H9 (cell line): ENCODE measurements around the gene COP1. TPM values are rescaled to one million over a fixed set of nuclear protein-coding genes. Genes with fewer than 3 reads are reported as not detected.

Experiments used
- DNase-seq: peaks from one replicate; pipeline ENCODE4 v3.0.0-alpha.2; 2017
- H2AFZ ChIP-seq: one replicate; pipeline ENCODE4 v1.6.1; 2013; ENCODE audit warnings: mild to moderate bottlenecking, low read length, control low read depth, moderate library complexity
- H2AK5ac ChIP-seq: 2 replicates; pipeline ENCODE4 v1.6.1; 2013; ENCODE audit warnings: low read length, control low read depth, mixed read lengths; ENCODE audit not compliant: insufficient read length
- H2BK120ac ChIP-seq: one replicate; pipeline ENCODE4 v1.6.1; 2013; ENCODE audit warnings: low read depth, mild to moderate bottlenecking, low read length, control low read depth, inconsistent platforms; ENCODE audit not compliant: poor library complexity, severe bottlenecking
- H2BK12ac ChIP-seq: 2 replicates; pipeline ENCODE4 v1.6.1; 2013; ENCODE audit warnings: low read length, control low read depth, mixed read lengths, low read depth; ENCODE audit not compliant: insufficient read length
- H2BK15ac ChIP-seq: 2 replicates; pipeline ENCODE4 v1.6.1; 2013; ENCODE audit warnings: low read depth, low read length, control low read depth
- H2BK20ac ChIP-seq: one replicate; pipeline ENCODE4 v1.6.1; 2013; ENCODE audit warnings: low read depth, mild to moderate bottlenecking, low read length, control low read depth, inconsistent platforms; ENCODE audit not compliant: poor library complexity, severe bottlenecking
- H2BK5ac ChIP-seq: 2 replicates; pipeline ENCODE4 v1.6.1; 2013; ENCODE audit warnings: low read length, control low read depth, mixed read lengths; ENCODE audit not compliant: insufficient read length
- H3K14ac ChIP-seq: 2 replicates; pipeline ENCODE4 v1.6.1; 2013; ENCODE audit warnings: low read length, control low read depth; ENCODE audit not compliant: insufficient read depth
- H3K18ac ChIP-seq: 2 replicates; pipeline ENCODE4 v1.6.1; 2013; ENCODE audit warnings: low read depth, mild to moderate bottlenecking, mixed read lengths, low read length, control low read depth; ENCODE audit not compliant: insufficient read length
- H3K23ac ChIP-seq: 2 replicates; pipeline ENCODE4 v1.6.1; 2013; ENCODE audit warnings: low read length, control low read depth, mixed read lengths, low read depth; ENCODE audit not compliant: insufficient read length
- H3K23me2 ChIP-seq: 2 replicates; pipeline ENCODE4 v1.6.1; 2013; ENCODE audit warnings: low read depth, mild to moderate bottlenecking, mixed read lengths, low read length, control low read depth; ENCODE audit not compliant: insufficient read length, poor library complexity, severe bottlenecking
- H3K27ac ChIP-seq: 2 replicates; pipeline ENCODE4 v1.5.1; 2013; ENCODE audit warnings: low read length, control low read depth, mixed read lengths, low read depth; ENCODE audit not compliant: insufficient read length
- H3K27me3 ChIP-seq: 2 replicates; pipeline ENCODE4 v1.6.1; 2013; ENCODE audit warnings: low read length, control low read depth, inconsistent platforms; ENCODE audit not compliant: insufficient read depth
- H3K4ac ChIP-seq: 2 replicates; pipeline ENCODE4 v1.6.1; 2013; ENCODE audit warnings: low read depth, mild to moderate bottlenecking, control low read depth, inconsistent platforms, low read length, moderate library complexity
- H3K4me1 ChIP-seq: 2 replicates; pipeline ENCODE4 v1.6.1; 2013; ENCODE audit warnings: low read length, control low read depth, inconsistent platforms; ENCODE audit not compliant: insufficient read depth
- H3K4me2 ChIP-seq: 2 replicates; pipeline ENCODE4 v1.6.1; 2013; ENCODE audit warnings: low read length, control low read depth, mixed read lengths; ENCODE audit not compliant: insufficient read length, insufficient read depth
- H3K56ac ChIP-seq: 2 replicates; pipeline ENCODE4 v1.6.1; 2013; ENCODE audit warnings: low read depth, mild to moderate bottlenecking, mixed read lengths, low read length, control low read depth; ENCODE audit not compliant: insufficient read length
- H3K79me1 ChIP-seq: 2 replicates; pipeline ENCODE4 v1.6.1; 2013; ENCODE audit warnings: low read depth, mild to moderate bottlenecking, moderate library complexity, low read length, control low read depth, inconsistent platforms; ENCODE audit not compliant: insufficient read depth, poor library complexity, severe bottlenecking
- H3K79me2 ChIP-seq: 2 replicates; pipeline ENCODE4 v1.6.1; 2013; ENCODE audit warnings: low read length, control low read depth, inconsistent platforms; ENCODE audit not compliant: insufficient read depth
- H3K9ac ChIP-seq: 2 replicates; pipeline ENCODE4 v1.6.1; 2013; ENCODE audit warnings: low read length, control low read depth, mixed read lengths; ENCODE audit not compliant: insufficient read length; ENCODE audit errors: extremely low read depth
- H3K9me3 ChIP-seq: one replicate; pipeline ENCODE4 v1.6.1; 2013; ENCODE audit warnings: low read depth, low read length, inconsistent platforms; ENCODE audit not compliant: control insufficient read depth
- H3T11ph ChIP-seq: one replicate; pipeline ENCODE4 v1.6.1; 2013; ENCODE audit warnings: mild to moderate bottlenecking, low read length, control low read depth, inconsistent platforms
- H4K20me1 ChIP-seq: one replicate; pipeline ENCODE4 v1.6.1; 2013; ENCODE audit not compliant: control insufficient read depth, insufficient read length, insufficient read depth
- H4K5ac ChIP-seq: 2 replicates; pipeline ENCODE4 v1.6.1; 2013; ENCODE audit warnings: low read depth, mild to moderate bottlenecking, mixed read lengths, low read length, control low read depth; ENCODE audit not compliant: insufficient read length
- H4K8ac ChIP-seq: replicated peaks from 2 replicates; pipeline ENCODE4 v1.6.1; 2013; ENCODE audit warnings: low read length, control low read depth, mixed read lengths, low read depth; ENCODE audit not compliant: insufficient read length
- H4K91ac ChIP-seq: 2 replicates; pipeline ENCODE4 v1.6.1; 2013; ENCODE audit warnings: low read depth, mild to moderate bottlenecking, moderate library complexity, mixed read lengths, low read length, control low read depth; ENCODE audit not compliant: insufficient read length
- H3K27ac Mint-ChIP-seq, 3 experiments: 2 replicates in 2 of 3; 3 replicates in 1 of 3; pipeline ENCODE4 v1.8.0; 2020 to 2021; ENCODE audit warnings: mixed read lengths in 3 of 3, mild to moderate bottlenecking in 1 of 3, moderate library complexity in 1 of 3
- H3K27me3 Mint-ChIP-seq: 2 replicates; pipeline ENCODE4 v1.8.0; 2021; ENCODE audit warnings: low read depth, mild to moderate bottlenecking, moderate library complexity, mixed read lengths
- H3K36me3 Mint-ChIP-seq, 3 experiments: 2 replicates in 2 of 3; 3 replicates in 1 of 3; pipeline ENCODE4 v1.8.0; 2020 to 2021; ENCODE audit warnings: low read depth in 3 of 3, mixed read lengths in 3 of 3; ENCODE audit not compliant: insufficient read depth in 1 of 3
- H3K4me1 Mint-ChIP-seq, 2 experiments: 2 replicates each; pipeline ENCODE4 v1.8.0; 2020; ENCODE audit warnings: mixed read lengths in 2 of 2
- H3K4me3 Mint-ChIP-seq, 2 experiments: 2 replicates in 1 of 2; 3 replicates in 1 of 2; pipeline ENCODE4 v1.8.0; 2020 to 2021; ENCODE audit warnings: mild to moderate bottlenecking in 2 of 2, mixed read lengths in 2 of 2, moderate library complexity in 1 of 2
- H3K9me3 Mint-ChIP-seq, 2 experiments: 2 replicates in 1 of 2; 3 replicates in 1 of 2; pipeline ENCODE4 v1.8.0; 2020; ENCODE audit warnings: mild to moderate bottlenecking in 2 of 2, mixed read lengths in 2 of 2, moderate library complexity in 1 of 2
- WGBS: extraction: QIAGEN DNeasy Blood & Tissue Kit; methylation state at CpG from one replicate; pipeline ENCODE4 v1.1.7; 2013; ENCODE audit warnings: missing lambda C conversion rate, low lambda C conversion rate, mixed read lengths; ENCODE audit not compliant: insufficient read length; ENCODE audit errors: extremely low coverage; 5-methylcytosine and 5-hydroxymethylcytosine counted together
- total RNA-seq: library from RNA; stranded (reverse); gene quantifications from 2 replicates; pipeline ENCODE4 v1.2.1, GENCODE V29; 2021
- TF ChIP-seq, protein P1 (sequence below): fragments of 200-600 bp; sonication (generic); conservative IDR thresholded peaks from 3 replicates; pipeline ENCODE4 v1.8.0; 2021; ENCODE audit warnings: antibody characterized with exemption, mild to moderate bottlenecking

Gene COP1
- total RNA-seq, 1 experiment from 2014 or later: 41.3 TPM

DNA sequence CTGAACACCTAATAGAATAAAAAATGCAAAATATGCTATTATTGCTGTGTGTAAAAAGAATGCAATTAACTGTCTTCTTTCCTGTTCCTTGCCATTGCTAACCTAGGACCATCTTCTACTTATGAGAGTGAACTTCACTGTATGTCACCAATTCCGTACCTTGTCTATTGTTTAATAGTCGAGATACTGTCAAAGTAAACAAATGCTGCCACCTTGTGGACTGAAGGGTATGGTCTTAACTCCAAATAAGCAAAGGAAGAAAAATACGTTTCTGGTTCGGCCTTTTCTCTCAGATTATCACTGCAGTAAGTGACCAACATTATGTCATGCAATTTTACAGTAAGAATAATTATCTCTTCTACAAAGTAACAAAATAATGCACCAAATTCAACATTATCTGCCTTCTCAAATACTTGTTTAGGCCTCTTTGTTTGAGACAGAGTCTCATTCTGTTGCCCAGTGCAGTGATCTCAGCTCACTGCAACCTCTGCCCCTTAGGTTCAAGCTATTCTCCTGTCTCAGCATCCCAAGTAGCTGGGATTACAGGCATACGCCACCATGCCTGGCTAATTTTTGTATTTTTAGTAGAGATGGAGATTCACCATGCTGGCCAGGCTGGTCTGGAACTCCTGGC lies 133.4 kb downstream of the COP1 start:
- Histone ChIP-seq H2BK15ac (no peak overlapping the region), H2BK5ac (no peak overlapping the region), H3K79me2 (no peaks in the 10 kb centered on the region; the same call in 1 of the 2 replicates), H3K79me1 (no peaks in the 10 kb centered on the region), H3K4ac (no peak overlapping the region), H3K4me1 (no peaks in the 10 kb centered on the region; the same call in 1 of the 2 replicates), H4K5ac (no peak overlapping the region), H3K56ac (no peak overlapping the region), H4K8ac (no peak overlapping the region), H4K20me1 (no peaks in the 10 kb centered on the region), H2BK20ac (no peak overlapping the region), H4K91ac (no peak overlapping the region), H3T11ph (no peak overlapping the region), H2AK5ac (no peak overlapping the region), H3K18ac (no peak overlapping the region), H2BK120ac (no peak overlapping the region), H3K9ac (no peak overlapping the region), H3K9me3 (no peaks in the 10 kb centered on the region), H3K27me3 (no peaks in the 10 kb centered on the region), H3K4me2 (no peak overlapping the region), H3K23me2 (no peaks in the 10 kb centered on the region), H3K27ac (no peak overlapping the region), H2AFZ (no peak overlapping the region), H2BK12ac (no peak overlapping the region), H3K23ac (no peak overlapping the region), H3K14ac (no peak overlapping the region)
- no peak overlapping the region for H3K27ac Mint-ChIP-seq
- no CpG with 5 or more reads among the region's 5 CpGs for WGBS
- TF ChIP-seq, protein P1, sequence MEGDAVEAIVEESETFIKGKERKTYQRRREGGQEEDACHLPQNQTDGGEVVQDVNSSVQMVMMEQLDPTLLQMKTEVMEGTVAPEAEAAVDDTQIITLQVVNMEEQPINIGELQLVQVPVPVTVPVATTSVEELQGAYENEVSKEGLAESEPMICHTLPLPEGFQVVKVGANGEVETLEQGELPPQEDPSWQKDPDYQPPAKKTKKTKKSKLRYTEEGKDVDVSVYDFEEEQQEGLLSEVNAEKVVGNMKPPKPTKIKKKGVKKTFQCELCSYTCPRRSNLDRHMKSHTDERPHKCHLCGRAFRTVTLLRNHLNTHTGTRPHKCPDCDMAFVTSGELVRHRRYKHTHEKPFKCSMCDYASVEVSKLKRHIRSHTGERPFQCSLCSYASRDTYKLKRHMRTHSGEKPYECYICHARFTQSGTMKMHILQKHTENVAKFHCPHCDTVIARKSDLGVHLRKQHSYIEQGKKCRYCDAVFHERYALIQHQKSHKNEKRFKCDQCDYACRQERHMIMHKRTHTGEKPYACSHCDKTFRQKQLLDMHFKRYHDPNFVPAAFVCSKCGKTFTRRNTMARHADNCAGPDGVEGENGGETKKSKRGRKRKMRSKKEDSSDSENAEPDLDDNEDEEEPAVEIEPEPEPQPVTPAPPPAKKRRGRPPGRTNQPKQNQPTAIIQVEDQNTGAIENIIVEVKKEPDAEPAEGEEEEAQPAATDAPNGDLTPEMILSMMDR: peak; percentile 88
- DNase-seq: no peak
- no peaks in the 10 kb centered on the region for H3K27me3 Mint-ChIP-seq
- peaks cover 11 to 13% of the 10 kb centered on the region in 2 experiments for H3K9me3 Mint-ChIP-seq
- no peak overlapping the region for H3K4me3 Mint-ChIP-seq
- H3K36me3 Mint-ChIP-seq: peaks cover 23 to 27% (median 26%) of the 10 kb centered on the region in 3 experiments
- peaks cover 4% of the 10 kb centered on the region in 2 experiments for H3K4me1 Mint-ChIP-seq
